ENCODE measurements around the gene ANKS3.

Gene ANKS3

GRCh38 chr16:4685776-4686496 lies 48.1 kb downstream of the ANKS3 start:
- DNase-seq (ENCODE audit: low read depth in 2 of 2, low spot score in 1 of 2) = no peak

GRCh38 chr16:4685292-4685691 lies 48.8 kb downstream of the ANKS3 start:
- no peak for DNase-seq (ENCODE audit: low read depth in 2 of 2, low spot score in 1 of 2)

- no peak for DNase-seq (ENCODE audit: low read depth in 2 of 2, low spot score in 1 of 2)
These were observed 49.3 kb downstream of the ANKS3 start for GRCh38 chr16:4684763-4685162.

- DNase-seq (ENCODE audit: low read depth in 2 of 2, low spot score in 1 of 2) = no peak
These were observed 49.9 kb downstream of the ANKS3 start for GRCh38 chr16:4684058-4684715.

GRCh38 chr16:4683255-4684057 lies 50.6 kb downstream of the ANKS3 start:
- no peak for DNase-seq (ENCODE audit: low read depth in 2 of 2, low spot score in 1 of 2)

- no peak for DNase-seq (ENCODE audit: low read depth in 2 of 2, low spot score in 1 of 2)
These were observed 51.3 kb downstream of the ANKS3 start for GRCh38 chr16:4682616-4683254.

- no peak for DNase-seq (ENCODE audit: low read depth in 2 of 2, low spot score in 1 of 2)
These were observed 51.9 kb downstream of the ANKS3 start for GRCh38 chr16:4682084-4682591.

GRCh38 chr16:4681471-4682083 lies 52.5 kb downstream of the ANKS3 start:
- DNase-seq (ENCODE audit: low read depth in 2 of 2, low spot score in 1 of 2) = no peak

GRCh38 chr16:4680673-4681470 lies 53.2 kb downstream of the ANKS3 start:
- DNase-seq (ENCODE audit: low read depth in 2 of 2, low spot score in 1 of 2) = no peak

GRCh38 chr16:4679850-4680636 lies 54.0 kb downstream of the ANKS3 start:
- DNase-seq (ENCODE audit: low read depth in 2 of 2, low spot score in 1 of 2) = no peak

GRCh38 chr16:4679156-4679849 lies 54.8 kb downstream of the ANKS3 start:
- no peak for DNase-seq (ENCODE audit: low read depth in 2 of 2, low spot score in 1 of 2)

- no peak for DNase-seq (ENCODE audit: low read depth in 2 of 2, low spot score in 1 of 2)
These were observed 55.5 kb downstream of the ANKS3 start for GRCh38 chr16:4678596-4678995.

- DNase-seq (ENCODE audit: low read depth in 2 of 2, low spot score in 1 of 2) = no peak
These were observed 56.1 kb downstream of the ANKS3 start for GRCh38 chr16:4677994-4678393.

- DNase-seq (ENCODE audit: low read depth in 2 of 2, low spot score in 1 of 2) = no peak
These were observed 56.7 kb downstream of the ANKS3 start for GRCh38 chr16:4677390-4677789.

- no peak for DNase-seq (ENCODE audit: low read depth in 2 of 2, low spot score in 1 of 2)
These were observed 57.2 kb downstream of the ANKS3 start for GRCh38 chr16:4676831-4677230.

- DNase-seq (ENCODE audit: low read depth in 2 of 2, low spot score in 1 of 2) = no peak
These were observed 57.9 kb downstream of the ANKS3 start for GRCh38 chr16:4675864-4676786.

GRCh38 chr16:4674926-4675530 lies 59.0 kb downstream of the ANKS3 start:
- DNase-seq (ENCODE audit: low read depth in 2 of 2, low spot score in 1 of 2) = no peak
